HG03025 (cell line): Measurements from ENCODE around the gene SHLD1.
A peak's percentile ranks its signal among the peaks of the same experiment; 100 is the strongest.
"Not testable (repeated sequence)": the region's sequence is repeated elsewhere in the genome, so short reads cannot be mapped to it uniquely, and the experiment has no call there.

Experiments used
- ATAC-seq: cut with Tn5 transposase; IDR thresholded peaks from one replicate; pipeline ENCODE4 v1.9.1; 2021; ENCODE audit warnings: mild to moderate bottlenecking, moderate library complexity; ENCODE audit not compliant: unreplicated experiment, low FRiP score

SHLD1 gene, protein sequence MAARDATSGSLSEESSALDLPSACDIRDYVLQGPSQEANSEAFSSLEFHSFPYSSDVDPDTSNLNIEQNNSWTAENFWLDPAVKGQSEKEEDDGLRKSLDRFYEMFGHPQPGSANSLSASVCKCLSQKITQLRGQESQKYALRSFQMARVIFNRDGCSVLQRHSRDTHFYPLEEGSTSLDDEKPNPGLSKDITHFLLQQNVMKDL

DNA sequence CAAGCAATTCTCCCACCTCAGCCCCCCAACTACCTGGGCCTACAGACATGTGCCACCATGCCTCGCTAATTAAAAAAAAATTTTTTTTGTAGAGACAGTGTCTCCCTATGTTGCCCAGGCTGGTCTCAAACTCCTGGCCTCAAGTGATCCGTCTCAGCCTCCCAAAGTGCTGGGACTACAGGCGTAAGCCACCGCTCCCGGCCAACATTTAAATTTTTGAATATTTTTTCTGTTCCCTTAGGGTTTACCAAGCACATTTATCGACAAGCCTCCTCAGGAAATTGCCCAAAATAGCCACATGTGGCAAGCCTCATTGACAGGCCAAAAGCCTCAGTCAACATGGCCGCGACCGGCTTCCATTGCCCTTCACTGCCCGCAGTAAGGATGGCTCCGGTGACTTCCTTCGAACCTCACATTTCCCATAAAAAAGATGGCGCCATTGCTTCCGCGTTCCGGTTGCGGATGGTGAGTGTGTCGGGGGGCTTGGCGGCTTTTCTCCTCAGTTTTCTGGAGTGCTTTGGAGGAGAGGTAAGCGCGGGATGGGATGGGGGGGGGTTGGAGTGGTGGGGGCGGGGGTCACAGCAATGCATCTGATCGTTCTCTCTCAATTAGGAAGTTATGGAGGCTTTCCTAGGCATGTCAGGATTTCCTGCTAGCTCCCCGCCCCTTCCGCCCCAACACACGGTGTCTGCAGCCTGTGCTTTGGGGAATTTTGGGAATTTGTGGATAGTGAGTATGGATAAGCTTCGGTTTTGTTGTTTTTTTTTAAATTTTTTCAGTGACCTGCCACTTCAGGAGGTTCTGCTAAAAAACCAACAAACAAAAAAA is at the start of gene SHLD1:
SHLD1 (plus strand) TSS at position 450 of the 828 bp plus-strand sequence. CDS start 22,465 bp downstream, outside the sequence.
- ATAC-seq: peak; percentile 79

DNA sequence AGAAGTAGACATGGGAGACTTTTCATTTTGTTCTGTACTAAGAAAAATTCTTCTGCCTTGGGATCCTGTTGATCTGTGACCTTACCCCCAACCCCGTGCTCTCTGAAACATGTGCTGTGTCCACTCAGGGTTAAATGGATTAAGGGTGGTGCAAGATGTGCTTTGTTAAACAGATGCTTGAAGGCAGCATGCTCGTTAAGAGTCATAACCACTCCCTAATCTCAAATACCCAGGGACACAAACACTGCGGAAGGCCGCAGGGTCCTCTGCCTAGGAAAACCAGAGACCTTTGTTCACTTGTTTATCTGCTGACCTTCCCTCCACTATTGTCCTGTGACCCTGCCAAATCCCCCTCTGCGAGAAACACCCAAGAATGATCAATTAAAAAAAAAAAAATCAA is 47.9 kb upstream of the SHLD1 start:
- ATAC-seq: not testable (repeated sequence)

DNA sequence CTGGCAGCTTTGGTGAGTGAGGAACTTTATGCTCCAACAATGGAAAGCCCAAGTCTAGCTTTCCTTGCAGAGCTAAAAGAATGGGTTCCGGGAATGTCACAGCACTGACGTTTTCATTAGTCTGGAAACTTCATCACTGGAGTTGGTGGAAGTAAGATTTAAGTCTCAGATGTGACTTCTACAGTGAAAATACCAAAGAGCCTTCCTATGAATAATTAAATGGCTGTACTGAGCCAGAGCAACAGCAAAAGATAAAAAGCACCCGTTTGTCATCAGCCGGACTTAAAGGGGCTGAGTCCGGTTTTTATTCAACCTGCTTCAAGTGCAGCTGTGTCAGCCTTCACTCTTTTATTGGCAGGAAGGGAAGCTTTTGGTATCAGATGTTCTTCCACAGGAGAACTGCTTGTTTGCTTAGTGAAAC is 46.5 kb upstream of the SHLD1 start:
- no peak for ATAC-seq

DNA sequence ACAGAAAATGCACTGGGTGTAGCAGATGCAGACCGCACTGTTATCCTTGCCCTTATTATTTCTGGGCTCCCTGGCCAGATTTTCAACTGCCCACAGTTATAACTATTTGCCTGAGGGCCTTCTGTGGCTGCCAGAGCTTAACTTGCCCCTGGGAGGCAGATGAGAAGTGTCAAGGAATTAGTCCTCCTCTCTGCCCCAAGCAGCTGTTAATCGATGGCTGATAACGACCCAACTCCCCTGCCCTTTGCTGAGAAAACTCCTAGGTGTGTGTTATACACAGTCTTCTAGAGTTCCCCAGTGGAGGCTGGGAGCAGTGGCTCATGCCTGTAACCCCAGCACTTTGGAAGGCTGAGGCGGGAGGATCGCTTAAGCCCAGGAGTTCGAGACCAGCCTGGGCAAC is 44.4 kb upstream of the SHLD1 start:
- no peak for ATAC-seq

DNA sequence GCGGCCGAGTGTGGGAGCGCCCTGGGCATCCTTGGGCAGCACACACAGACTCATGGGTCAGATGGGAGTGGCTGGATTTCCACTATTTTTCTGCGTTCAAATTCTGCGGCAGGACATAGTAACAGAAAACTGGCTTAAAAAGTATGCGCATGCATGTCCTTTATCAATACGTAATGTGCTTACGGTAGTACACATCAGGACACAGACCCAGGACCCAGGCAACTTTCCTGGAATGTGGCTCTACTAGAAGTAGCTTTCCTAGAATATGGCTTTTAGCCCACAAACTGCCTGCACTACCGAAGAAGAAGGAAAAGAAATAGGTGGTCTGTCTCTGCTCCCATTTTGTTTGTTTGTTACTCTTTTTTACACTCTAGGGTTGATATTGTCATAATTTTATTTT is 43.4 kb upstream of the SHLD1 start:
- ATAC-seq: no peak

DNA sequence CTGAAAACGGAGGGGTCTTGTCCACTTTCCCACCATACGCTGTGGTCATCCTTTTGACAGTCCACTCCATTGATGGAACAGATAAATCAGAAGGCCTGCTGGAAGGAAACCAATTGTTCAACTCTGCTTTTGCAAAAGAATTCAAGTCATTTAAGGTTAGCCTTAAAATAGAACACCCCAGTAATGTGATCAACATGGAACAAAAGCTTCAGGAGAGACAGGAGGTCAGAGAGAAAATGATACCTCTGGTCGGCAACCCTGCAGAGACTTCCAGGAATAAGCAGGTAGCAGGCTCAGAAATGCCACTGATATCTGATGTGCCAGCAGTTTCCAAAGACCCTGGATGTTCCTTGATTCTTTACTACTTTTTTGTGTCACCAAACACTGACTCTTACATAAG is 39.6 kb upstream of the SHLD1 start:
- ATAC-seq: no peak

DNA sequence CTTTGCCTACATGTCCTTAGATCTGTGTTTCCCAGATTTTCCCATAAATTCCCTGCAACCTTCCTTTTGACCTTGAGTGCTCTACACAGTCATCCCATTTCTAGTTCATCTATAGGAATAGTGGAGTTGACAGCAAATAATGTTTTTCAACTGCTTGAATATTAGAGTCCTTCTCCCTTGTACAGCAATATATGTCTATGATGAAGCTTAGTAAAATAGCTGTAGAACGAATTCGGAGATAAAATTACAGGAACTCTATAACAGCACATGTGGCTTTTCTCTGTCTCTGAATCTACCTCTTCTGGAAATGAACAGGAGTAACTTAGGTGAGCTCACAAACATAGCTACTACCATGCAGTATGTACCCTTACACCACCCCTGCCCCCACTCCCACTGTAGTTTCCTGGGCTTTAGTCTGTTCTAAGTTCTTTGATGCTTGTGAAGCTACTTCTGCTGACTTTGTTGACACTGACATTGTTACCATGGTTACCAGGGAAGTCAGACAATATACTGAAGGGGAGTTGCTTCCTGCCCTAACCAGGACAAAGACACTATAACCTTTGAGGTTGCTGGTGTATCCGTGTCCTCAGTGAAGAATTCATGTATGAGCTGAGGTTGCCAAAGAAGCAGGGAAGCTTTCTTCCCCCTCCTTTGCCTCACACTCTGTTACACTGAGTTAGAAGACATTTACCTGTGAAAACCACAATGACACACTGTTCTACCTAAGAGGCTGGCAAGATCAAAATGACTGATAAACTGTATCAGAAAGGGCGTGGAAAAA is 35.8 kb upstream of the SHLD1 start:
- no peak for ATAC-seq

DNA sequence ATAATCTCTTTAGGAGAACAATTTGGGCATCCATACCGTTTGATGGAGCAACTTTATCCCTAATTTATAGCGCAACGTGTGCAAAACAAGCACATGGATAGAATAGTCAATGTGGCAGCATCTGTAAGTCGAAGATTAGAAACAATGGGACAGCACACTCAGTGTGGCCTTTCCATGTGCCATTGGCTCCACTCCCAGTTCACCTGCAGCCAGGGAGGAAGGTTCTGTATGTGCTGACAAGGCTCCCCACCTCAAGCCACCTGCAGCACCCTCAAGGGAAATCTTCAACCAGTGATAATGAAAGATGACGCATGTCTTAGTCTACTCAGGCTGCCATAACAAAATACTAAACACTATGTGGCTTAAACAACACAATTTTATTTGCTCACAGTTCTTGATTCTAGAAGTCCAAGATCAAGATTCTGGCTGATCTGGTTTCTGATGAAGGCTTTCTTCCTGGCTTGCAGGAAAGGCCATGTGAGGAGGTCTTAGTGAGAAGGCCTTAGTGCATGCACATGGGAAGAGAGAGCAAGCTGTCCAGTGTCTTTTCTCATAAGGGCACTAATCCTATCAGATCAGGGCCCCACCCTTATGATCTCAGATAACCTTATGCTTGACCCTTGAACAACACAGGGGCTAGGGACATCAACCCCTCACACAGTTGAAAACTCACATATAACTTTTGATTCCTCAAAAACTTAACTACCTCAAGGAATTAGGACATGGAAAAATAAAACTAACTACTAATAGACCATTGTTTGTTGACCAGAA is 34.9 kb upstream of the SHLD1 start:
- ATAC-seq: no peak

DNA sequence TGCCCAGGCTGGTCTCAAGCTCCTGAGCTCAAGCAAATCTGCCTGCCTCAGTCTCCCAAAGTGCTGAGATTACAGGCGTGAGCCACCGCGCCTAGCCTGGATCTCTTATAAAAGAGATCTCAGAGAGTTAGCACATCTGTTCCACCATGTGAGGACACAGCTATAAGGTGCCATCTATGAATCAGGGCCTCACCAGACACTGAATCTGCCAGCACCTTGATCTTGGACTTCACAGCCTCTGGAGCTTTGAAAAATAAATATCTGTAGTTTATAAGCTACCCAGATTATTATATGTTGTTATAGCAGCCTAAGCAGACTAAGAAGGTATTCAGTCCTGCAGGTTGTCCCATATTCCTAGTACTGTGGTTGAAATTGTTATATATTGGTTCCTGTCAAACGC is 33.2 kb upstream of the SHLD1 start:
- ATAC-seq: no peak

DNA sequence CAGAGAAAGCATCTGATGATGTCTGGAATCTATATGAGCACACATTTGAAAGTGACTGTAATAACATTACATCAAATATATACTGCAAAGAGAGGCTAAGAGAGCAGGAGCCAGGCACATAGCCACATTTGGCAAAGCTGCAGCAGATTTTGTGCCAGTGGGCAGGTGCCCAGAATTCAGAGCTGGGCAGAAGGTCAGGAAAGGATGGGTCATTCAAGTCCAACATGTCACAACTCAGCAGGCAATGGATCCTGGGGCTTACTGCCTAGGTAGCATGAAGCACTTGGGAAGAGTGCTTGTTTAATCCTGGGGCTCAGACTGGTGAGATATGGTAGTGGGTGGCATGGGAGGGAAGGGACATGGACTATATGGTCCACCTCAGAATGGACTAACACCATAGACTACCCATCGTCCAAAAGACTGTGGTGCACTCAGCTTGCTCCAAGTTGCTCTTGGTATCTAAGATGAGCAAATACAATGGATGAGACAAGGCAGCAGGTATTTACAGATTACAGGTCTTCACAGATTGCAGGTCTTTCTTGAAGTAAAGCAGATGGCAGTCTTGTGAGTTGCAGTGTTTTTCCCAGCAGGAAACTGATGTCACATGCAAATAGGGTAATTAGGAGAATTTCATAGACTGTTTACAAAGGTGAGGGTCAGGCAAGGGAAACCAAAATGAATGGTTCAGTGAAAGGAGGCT is 31.2 kb upstream of the SHLD1 start:
- ATAC-seq: no peak

DNA sequence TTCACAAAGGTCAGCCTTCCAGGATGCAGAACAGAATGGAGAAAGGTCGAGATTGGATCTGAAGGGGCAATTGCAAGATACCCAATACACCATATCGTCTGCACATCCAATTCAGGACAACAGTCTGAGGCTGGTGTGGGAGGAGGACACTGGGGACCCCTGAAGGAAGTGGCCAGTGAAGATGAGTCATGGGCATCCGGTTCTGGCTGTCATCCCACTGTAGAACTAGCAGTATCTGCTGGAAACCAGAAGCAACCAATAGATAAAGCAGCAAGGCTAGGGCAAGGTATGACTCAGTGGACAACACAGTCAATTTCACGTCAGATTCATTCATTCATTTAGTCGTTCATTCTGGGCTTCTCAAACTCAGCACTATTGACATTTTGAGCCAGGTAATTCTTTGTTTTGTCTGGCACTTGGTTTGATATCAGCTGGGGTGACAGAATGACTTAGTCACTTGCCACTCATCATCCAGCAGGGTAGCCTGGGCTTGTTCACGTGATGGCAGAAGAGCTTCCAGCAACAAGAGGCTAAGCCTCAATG is 30.3 kb upstream of the SHLD1 start:
- no peak for ATAC-seq

DNA sequence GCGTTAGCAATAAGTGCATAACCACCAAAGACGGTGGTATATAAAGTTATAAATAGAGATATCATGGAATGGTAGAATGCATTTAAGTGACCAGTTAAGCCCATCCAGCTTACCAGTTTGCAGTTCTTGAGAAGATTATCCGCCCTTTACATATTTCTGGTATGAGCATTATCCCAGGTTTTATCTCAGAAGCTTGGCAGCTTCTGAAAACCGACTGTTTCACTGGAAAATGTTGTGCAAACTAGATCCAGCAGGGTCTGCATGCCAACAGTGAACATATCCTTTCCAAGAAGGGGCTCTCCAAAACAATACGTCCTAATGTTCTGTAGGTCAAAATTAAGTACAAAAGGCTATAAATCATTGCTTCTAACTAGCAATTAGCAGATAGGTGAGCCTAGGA is 29.5 kb upstream of the SHLD1 start:
- ATAC-seq: no peak

DNA sequence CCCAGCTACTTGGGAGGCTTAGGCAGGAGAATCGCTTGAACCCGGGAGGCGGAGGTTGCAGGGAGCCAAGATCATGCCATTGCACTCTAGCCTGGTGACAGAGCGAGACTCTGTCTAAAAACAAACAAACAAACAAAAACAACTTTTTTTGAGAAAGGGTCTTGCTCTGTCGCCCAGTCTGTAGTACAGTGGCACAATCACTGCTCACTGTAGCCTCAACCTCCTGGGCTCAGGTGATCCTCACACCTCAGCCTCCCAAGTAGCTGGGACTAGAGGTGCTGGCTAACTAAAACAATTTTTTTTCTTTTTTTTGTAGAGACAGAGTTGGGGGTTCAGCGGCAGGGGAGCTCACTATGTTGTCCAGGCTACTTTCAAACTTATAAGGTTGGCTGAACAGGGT is 28.8 kb upstream of the SHLD1 start:
- not testable (repeated sequence) for ATAC-seq

DNA sequence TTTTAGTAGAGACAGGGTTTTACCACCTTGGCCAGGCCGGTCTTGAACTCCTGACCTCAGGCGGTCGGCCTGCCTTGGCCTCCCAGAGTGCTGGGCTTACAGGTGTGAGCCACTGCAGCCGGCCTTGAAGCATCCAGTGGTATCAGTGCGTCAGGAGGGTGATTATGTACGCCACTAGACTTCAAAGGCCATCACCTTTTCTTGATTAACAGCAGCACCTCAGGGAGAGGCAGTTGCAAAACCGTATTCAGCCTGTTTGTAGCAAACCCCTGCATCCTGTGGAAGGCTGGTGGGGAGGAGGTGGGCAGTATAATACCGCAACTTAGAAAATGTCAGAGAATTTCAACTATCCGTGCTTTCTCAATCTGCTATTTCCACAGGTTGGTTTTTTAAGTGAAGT is 27.3 kb upstream of the SHLD1 start:
- ATAC-seq: no peak

DNA sequence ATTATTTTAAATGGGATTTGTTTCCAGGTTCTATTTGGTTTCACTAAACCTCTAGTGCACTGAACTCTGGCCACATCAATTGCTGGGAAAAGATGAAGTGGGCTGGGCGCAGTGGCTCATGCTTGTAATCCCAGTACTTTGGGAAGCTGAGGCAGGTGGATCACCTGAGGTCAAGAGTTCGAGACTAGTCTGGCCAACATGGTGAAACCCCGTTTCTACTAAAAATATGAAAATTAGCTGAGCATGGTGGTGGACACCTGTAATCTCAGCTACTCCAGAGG is 25.1 kb upstream of the SHLD1 start:
- ATAC-seq: not testable (repeated sequence)

DNA sequence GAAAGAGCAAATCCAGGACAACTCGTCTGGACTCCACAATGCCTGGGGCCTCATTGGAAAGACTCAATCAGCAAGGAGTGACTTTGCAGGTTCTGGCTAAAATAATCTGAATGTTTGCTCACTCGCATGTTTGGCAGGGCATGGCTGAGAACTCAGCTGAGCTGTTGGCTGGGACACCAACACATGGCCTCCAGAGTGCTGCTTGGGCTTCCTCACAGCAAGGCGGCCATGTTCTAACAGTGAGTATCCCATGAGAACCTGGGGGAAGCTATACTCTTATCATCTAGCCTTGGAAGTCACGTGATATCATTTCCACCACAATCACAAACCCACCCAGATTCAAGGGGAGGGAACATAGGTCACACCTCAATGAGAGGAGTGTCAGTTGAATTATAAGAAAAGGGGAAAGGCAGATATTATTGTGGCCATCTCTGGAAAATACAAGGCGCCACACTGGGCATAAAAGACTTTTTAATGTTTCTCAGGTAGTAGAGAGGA is 23.1 kb upstream of the SHLD1 start:
- ATAC-seq: no peak

DNA sequence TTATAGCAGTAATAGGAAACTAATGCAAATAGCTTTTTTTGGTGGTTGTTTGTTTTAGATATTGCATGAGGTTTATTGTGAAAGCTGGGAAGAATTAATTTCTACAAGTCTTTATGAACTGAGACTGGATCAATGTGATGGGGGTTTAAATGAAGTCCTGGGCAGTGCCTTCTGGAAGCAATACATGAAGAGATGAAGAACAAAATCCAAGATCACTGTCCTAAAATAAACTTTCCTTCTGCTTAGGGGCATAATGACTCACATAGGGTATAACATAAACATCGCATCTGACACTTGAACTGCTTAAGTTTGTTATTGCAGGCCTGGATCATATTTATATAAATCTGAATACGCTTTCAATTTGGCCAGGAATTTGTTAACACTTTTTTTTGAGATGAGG is 20.9 kb upstream of the SHLD1 start:
- ATAC-seq: no peak

DNA sequence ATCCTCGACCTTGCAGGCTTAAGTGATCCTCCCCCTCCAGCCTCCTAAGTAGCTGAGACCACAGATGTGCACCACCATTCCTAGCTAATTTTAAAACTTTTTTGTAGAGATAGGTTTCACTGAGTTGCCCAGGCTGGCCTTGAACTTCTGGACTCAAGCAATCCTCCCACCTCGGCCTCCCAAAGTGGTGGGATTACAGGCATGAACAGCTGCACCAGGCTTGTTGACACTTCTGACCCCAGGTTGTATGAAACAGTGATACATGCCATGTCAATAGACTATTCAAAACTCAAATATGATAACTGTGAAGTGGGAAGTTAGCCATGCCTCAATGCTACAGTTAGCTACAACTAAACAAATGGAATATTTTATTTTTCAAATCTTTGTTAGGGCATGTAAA is 20.1 kb upstream of the SHLD1 start:
- no peak for ATAC-seq

DNA sequence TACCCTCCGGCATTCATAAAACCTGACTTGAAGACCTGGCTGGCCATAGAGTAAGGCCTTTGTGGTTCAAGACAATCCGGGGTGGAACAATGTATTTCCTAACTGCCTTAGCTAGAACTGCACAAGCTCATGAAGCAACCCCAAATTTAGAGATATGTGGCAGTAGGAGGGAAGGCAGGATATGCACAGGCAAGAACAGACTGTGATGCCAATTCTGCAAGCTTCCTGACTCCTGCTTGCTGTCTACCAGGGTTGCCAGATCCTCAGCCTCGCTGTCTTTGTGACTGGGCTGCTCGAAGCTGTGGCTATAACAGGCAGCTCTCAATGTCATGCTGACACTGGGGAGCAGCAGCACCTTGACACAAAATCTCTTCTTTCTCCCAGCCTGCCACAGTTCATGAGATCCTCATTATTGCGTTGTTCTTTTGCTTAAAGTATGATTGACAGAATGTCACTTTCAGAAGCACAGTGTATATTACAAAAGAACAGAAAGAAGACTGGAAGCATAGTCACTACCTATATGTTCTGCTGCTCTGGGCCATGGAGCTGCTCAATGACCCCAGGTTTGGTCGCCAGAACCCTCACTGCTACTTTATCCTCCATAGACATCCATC is 18.3 kb upstream of the SHLD1 start:
- ATAC-seq: no peak
